ENCODE measurements around the gene EIF3B.
"Not testable (repeated sequence)": the region's sequence is repeated elsewhere in the genome, so short reads cannot be mapped to it uniquely, and the experiment has no call there.

EIF3B gene

GRCh38 chr7:2354186-2354938 is at the start of gene EIF3B:
Gene EIF3B, plus strand, starts transcription at chr7:2354827. Its CDS starts 95 bp downstream, at chr7:2354922.
- Histone ChIP-seq H3K9me3 (ENCODE audit: control insufficient read depth, low read depth, low read length) (no peaks in the 10 kb centered on the region), H3K36me3 (ENCODE audit: control insufficient read depth, low read depth, low read length) (peaks cover 27% of the 10 kb centered on the region), H3K27ac (ENCODE audit: low read length) (peak within 1 kb of the TSS; percentile 91), H3K4me3 (ENCODE audit: low read length) (peak within 1 kb of the TSS; percentile 84), H3K9ac (ENCODE audit: low read length) (peak within 1 kb of the TSS; percentile 96), H3K4me1 (ENCODE audit: control insufficient read depth, low read depth, low read length) (no peaks in the 10 kb centered on the region), H3K27me3 (ENCODE audit: control insufficient read depth, insufficient read depth, low read length) (no peaks in the 10 kb centered on the region)

GRCh38 chr7:2305258-2305657 is 49.4 kb upstream of the EIF3B start:
- not testable (repeated sequence) for H3K27ac ChIP-seq (ENCODE audit: low read length); H3K27me3 ChIP-seq (ENCODE audit: control insufficient read depth, insufficient read depth, low read length); H3K9me3 ChIP-seq (ENCODE audit: control insufficient read depth, low read depth, low read length); H3K9ac ChIP-seq (ENCODE audit: low read length); H3K36me3 ChIP-seq (ENCODE audit: control insufficient read depth, low read depth, low read length); H3K4me3 ChIP-seq (ENCODE audit: low read length)
- H3K4me1 ChIP-seq (ENCODE audit: control insufficient read depth, low read depth, low read length) = peaks cover 21% of the 10 kb centered on the region

GRCh38 chr7:2306688-2307087 is 47.9 kb upstream of the EIF3B start:
- H3K4me1 ChIP-seq (ENCODE audit: control insufficient read depth, low read depth, low read length) = peaks cover 10% of the 10 kb centered on the region
- no peak overlapping the region for H3K9ac ChIP-seq (ENCODE audit: low read length)
- H3K4me3 ChIP-seq (ENCODE audit: low read length) = no peak overlapping the region
- H3K36me3 ChIP-seq (ENCODE audit: control insufficient read depth, low read depth, low read length) = no peaks in the 10 kb centered on the region
- H3K9me3 ChIP-seq (ENCODE audit: control insufficient read depth, low read depth, low read length) = no peaks in the 10 kb centered on the region
- no peaks in the 10 kb centered on the region for H3K27me3 ChIP-seq (ENCODE audit: control insufficient read depth, insufficient read depth, low read length)
- no peak overlapping the region for H3K27ac ChIP-seq (ENCODE audit: low read length)

GRCh38 chr7:2307690-2308107 is 46.9 kb upstream of the EIF3B start:
- Histone ChIP-seq H3K9me3 (ENCODE audit: control insufficient read depth, low read depth, low read length) (no peaks in the 10 kb centered on the region), H3K27me3 (ENCODE audit: control insufficient read depth, insufficient read depth, low read length) (no peaks in the 10 kb centered on the region), H3K9ac (ENCODE audit: low read length) (no peak overlapping the region), H3K27ac (ENCODE audit: low read length) (no peak overlapping the region), H3K4me3 (ENCODE audit: low read length) (no peak overlapping the region), H3K36me3 (ENCODE audit: control insufficient read depth, low read depth, low read length) (no peaks in the 10 kb centered on the region), H3K4me1 (ENCODE audit: control insufficient read depth, low read depth, low read length) (peaks cover 8% of the 10 kb centered on the region)

GRCh38 chr7:2309889-2310331 is 44.7 kb upstream of the EIF3B start:
- H3K9me3 ChIP-seq (ENCODE audit: control insufficient read depth, low read depth, low read length) = no peaks in the 10 kb centered on the region
- H3K9ac ChIP-seq (ENCODE audit: low read length) = peak overlapping the region; percentile 12
- no peaks in the 10 kb centered on the region for H3K36me3 ChIP-seq (ENCODE audit: control insufficient read depth, low read depth, low read length)
- no peak overlapping the region for H3K4me3 ChIP-seq (ENCODE audit: low read length)
- peak overlapping the region; percentile 79 for H3K27ac ChIP-seq (ENCODE audit: low read length)
- H3K4me1 ChIP-seq (ENCODE audit: control insufficient read depth, low read depth, low read length) = peaks cover 8% of the 10 kb centered on the region
- no peaks in the 10 kb centered on the region for H3K27me3 ChIP-seq (ENCODE audit: control insufficient read depth, insufficient read depth, low read length)

GRCh38 chr7:2312267-2312929 is 42.2 kb upstream of the EIF3B start:
- Histone ChIP-seq H3K4me1 (ENCODE audit: control insufficient read depth, low read depth, low read length) (peaks cover 8% of the 10 kb centered on the region), H3K9me3 (ENCODE audit: control insufficient read depth, low read depth, low read length) (no peaks in the 10 kb centered on the region), H3K27ac (ENCODE audit: low read length) (no peak overlapping the region), H3K27me3 (ENCODE audit: control insufficient read depth, insufficient read depth, low read length) (no peaks in the 10 kb centered on the region), H3K9ac (ENCODE audit: low read length) (no peak overlapping the region), H3K4me3 (ENCODE audit: low read length) (no peak overlapping the region), H3K36me3 (ENCODE audit: control insufficient read depth, low read depth, low read length) (no peaks in the 10 kb centered on the region)

GRCh38 chr7:2313450-2314208 is 41.0 kb upstream of the EIF3B start:
- Histone ChIP-seq H3K9me3 (ENCODE audit: control insufficient read depth, low read depth, low read length) (no peaks in the 10 kb centered on the region), H3K9ac (ENCODE audit: low read length) (peak overlapping the region; percentile 65), H3K4me3 (ENCODE audit: low read length) (peak overlapping the region; percentile 75), H3K27ac (ENCODE audit: low read length) (no peak overlapping the region), H3K4me1 (ENCODE audit: control insufficient read depth, low read depth, low read length) (peaks cover 8% of the 10 kb centered on the region), H3K27me3 (ENCODE audit: control insufficient read depth, insufficient read depth, low read length) (no peaks in the 10 kb centered on the region), H3K36me3 (ENCODE audit: control insufficient read depth, low read depth, low read length) (no peaks in the 10 kb centered on the region)

GRCh38 chr7:2314209-2314955 is 40.2 kb upstream of the EIF3B start, which contains the start of gene SNX8:
Gene SNX8, minus strand, starts transcription at chr7:2314441. Its CDS starts 20 bp downstream, at chr7:2314421.
- no peaks in the 10 kb centered on the region for H3K27me3 ChIP-seq (ENCODE audit: control insufficient read depth, insufficient read depth, low read length)
- H3K9me3 ChIP-seq (ENCODE audit: control insufficient read depth, low read depth, low read length) = no peaks in the 10 kb centered on the region
- H3K27ac ChIP-seq (ENCODE audit: low read length) = no peak within 1 kb of the TSS
- H3K36me3 ChIP-seq (ENCODE audit: control insufficient read depth, low read depth, low read length) = no peaks in the 10 kb centered on the region
- H3K9ac ChIP-seq (ENCODE audit: low read length) = peak within 1 kb of the TSS; percentile 65
- peaks cover 8% of the 10 kb centered on the region for H3K4me1 ChIP-seq (ENCODE audit: control insufficient read depth, low read depth, low read length)
- peak within 1 kb of the TSS; percentile 75 for H3K4me3 ChIP-seq (ENCODE audit: low read length)

- not testable (repeated sequence) for H3K27me3 ChIP-seq (ENCODE audit: control insufficient read depth, insufficient read depth, low read length); H3K9me3 ChIP-seq (ENCODE audit: control insufficient read depth, low read depth, low read length); H3K4me1 ChIP-seq (ENCODE audit: control insufficient read depth, low read depth, low read length); H3K36me3 ChIP-seq (ENCODE audit: control insufficient read depth, low read depth, low read length); H3K27ac ChIP-seq (ENCODE audit: low read length); H3K9ac ChIP-seq (ENCODE audit: low read length)
- peak overlapping the region; percentile 23 for H3K4me3 ChIP-seq (ENCODE audit: low read length)
Measured at GRCh38 chr7:2314956-2315530, 39.6 kb upstream of the EIF3B start.

- Histone ChIP-seq H3K36me3 (ENCODE audit: control insufficient read depth, low read depth, low read length) (no peaks in the 10 kb centered on the region), H3K27me3 (ENCODE audit: control insufficient read depth, insufficient read depth, low read length) (no peaks in the 10 kb centered on the region), H3K27ac (ENCODE audit: low read length) (no peak overlapping the region), H3K9ac (ENCODE audit: low read length) (no peak overlapping the region), H3K4me3 (ENCODE audit: low read length) (no peak overlapping the region), H3K9me3 (ENCODE audit: control insufficient read depth, low read depth, low read length) (no peaks in the 10 kb centered on the region), H3K4me1 (ENCODE audit: control insufficient read depth, low read depth, low read length) (no peaks in the 10 kb centered on the region)
Measured at GRCh38 chr7:2315787-2316186, 38.8 kb upstream of the EIF3B start.

- no peak overlapping the region for H3K4me3 ChIP-seq (ENCODE audit: low read length)
- no peaks in the 10 kb centered on the region for H3K9me3 ChIP-seq (ENCODE audit: control insufficient read depth, low read depth, low read length)
- no peak overlapping the region for H3K9ac ChIP-seq (ENCODE audit: low read length)
- H3K27ac ChIP-seq (ENCODE audit: low read length) = no peak overlapping the region
- H3K4me1 ChIP-seq (ENCODE audit: control insufficient read depth, low read depth, low read length) = no peaks in the 10 kb centered on the region
- H3K27me3 ChIP-seq (ENCODE audit: control insufficient read depth, insufficient read depth, low read length) = no peaks in the 10 kb centered on the region
- H3K36me3 ChIP-seq (ENCODE audit: control insufficient read depth, low read depth, low read length) = no peaks in the 10 kb centered on the region
Measured at GRCh38 chr7:2316578-2316977, 38.0 kb upstream of the EIF3B start.
